HG03460 (cell line): ENCODE measurements around the gene LYL1.

Source experiments
- ATAC-seq: cut with Tn5 transposase; IDR thresholded peaks from one replicate; pipeline ENCODE4 v1.9.1; 2021; ENCODE audit not compliant: unreplicated experiment

LYL1 gene

GRCh38 chr19:13078381-13078780 lies 24.3 kb downstream of the LYL1 start:
- no peak for ATAC-seq

GRCh38 chr19:13077240-13077639 lies 25.4 kb downstream of the LYL1 start:
- no peak for ATAC-seq

GRCh38 chr19:13076787-13077186 lies 25.9 kb downstream of the LYL1 start:
- ATAC-seq, result no peak

- ATAC-seq, result no peak
These were observed 26.3 kb downstream of the LYL1 start for GRCh38 chr19:13076320-13076719.

- no peak for ATAC-seq
These were observed 28.3 kb downstream of the LYL1 start for GRCh38 chr19:13074378-13074777.

- no peak for ATAC-seq
These were observed 29.4 kb downstream of the LYL1 start for GRCh38 chr19:13073263-13073662.

- ATAC-seq, result no peak
These were observed 30.3 kb downstream of the LYL1 start for GRCh38 chr19:13072188-13072908.

- no peak for ATAC-seq
These were observed 31.0 kb downstream of the LYL1 start for GRCh38 chr19:13071444-13072187.

- no peak for ATAC-seq
These were observed 32.1 kb downstream of the LYL1 start for GRCh38 chr19:13070425-13071140.

- ATAC-seq, result no peak
These were observed 33.0 kb downstream of the LYL1 start for GRCh38 chr19:13069415-13070359.

GRCh38 chr19:13068085-13068846 lies 34.4 kb downstream of the LYL1 start:
- no peak for ATAC-seq

- no peak for ATAC-seq
These were observed 35.5 kb downstream of the LYL1 start for GRCh38 chr19:13066933-13067807.

GRCh38 chr19:13066226-13066625 lies 36.4 kb downstream of the LYL1 start:
- no peak for ATAC-seq

- no peak for ATAC-seq
These were observed 38.6 kb downstream of the LYL1 start for GRCh38 chr19:13064092-13064489.

GRCh38 chr19:13063461-13064091 lies 39.1 kb downstream of the LYL1 start:
- no peak for ATAC-seq

- ATAC-seq, result no peak
These were observed 40.3 kb downstream of the LYL1 start for GRCh38 chr19:13062317-13062716.

- ATAC-seq, result no peak
These were observed 41.4 kb downstream of the LYL1 start for GRCh38 chr19:13060964-13061927.
